Kidney epithelial cell (primary cell): ENCODE results near the gene WDR41. TPM values are rescaled to one million over a fixed set of nuclear protein-coding genes. Genes with fewer than 3 reads are reported as not detected.
"Not testable (repeated sequence)": the region's sequence is repeated elsewhere in the genome, so short reads cannot be mapped to it uniquely, and the experiment has no call there.

ENCODE experiments used
- DNase-seq: peaks from one replicate; pipeline ENCODE4 v3.0.0-alpha.2; 2010; ENCODE audit warnings: low read depth
- H3K27me3 ChIP-seq: 2 replicates; pipeline ENCODE4 v1.6.0; 2011; ENCODE audit warnings: low read length; ENCODE audit not compliant: control insufficient read depth, insufficient read depth
- H3K36me3 ChIP-seq: 2 replicates; pipeline ENCODE4 v1.5.1; 2011; ENCODE audit warnings: low read length; ENCODE audit not compliant: control insufficient read depth, insufficient read depth
- H3K4me3 ChIP-seq: 2 replicates; pipeline ENCODE4 v1.5.1; 2011; ENCODE audit warnings: low read depth, mild to moderate bottlenecking, control low read depth, low read length
- total RNA-seq: library from RNA; depleted of rRNA; stranded (reverse); fragments of >200 nt; gene quantifications from 2 replicates; pipeline ENCODE4 v1.2.3, GENCODE V29; 2015
- TF ChIP-seq, protein P1 (sequence below): IDR thresholded peaks from 2 replicates; pipeline ENCODE4 v1.5.1; 2011; ENCODE audit warnings: mild to moderate bottlenecking, moderate library complexity, low read length, control low read depth, inconsistent platforms; ENCODE audit not compliant: insufficient read depth, poor library complexity, severe bottlenecking

Gene WDR41
- total RNA-seq, 1 donor from 2014 or later = 68.6 TPM

GRCh38 chr5:77389746-77390145 is 102.4 kb downstream of the WDR41 start:
- no peaks in the 10 kb centered on the region for H3K36me3 ChIP-seq
- TF ChIP-seq, protein P1, sequence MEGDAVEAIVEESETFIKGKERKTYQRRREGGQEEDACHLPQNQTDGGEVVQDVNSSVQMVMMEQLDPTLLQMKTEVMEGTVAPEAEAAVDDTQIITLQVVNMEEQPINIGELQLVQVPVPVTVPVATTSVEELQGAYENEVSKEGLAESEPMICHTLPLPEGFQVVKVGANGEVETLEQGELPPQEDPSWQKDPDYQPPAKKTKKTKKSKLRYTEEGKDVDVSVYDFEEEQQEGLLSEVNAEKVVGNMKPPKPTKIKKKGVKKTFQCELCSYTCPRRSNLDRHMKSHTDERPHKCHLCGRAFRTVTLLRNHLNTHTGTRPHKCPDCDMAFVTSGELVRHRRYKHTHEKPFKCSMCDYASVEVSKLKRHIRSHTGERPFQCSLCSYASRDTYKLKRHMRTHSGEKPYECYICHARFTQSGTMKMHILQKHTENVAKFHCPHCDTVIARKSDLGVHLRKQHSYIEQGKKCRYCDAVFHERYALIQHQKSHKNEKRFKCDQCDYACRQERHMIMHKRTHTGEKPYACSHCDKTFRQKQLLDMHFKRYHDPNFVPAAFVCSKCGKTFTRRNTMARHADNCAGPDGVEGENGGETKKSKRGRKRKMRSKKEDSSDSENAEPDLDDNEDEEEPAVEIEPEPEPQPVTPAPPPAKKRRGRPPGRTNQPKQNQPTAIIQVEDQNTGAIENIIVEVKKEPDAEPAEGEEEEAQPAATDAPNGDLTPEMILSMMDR = no peak
- H3K27me3 ChIP-seq = no peaks in the 10 kb centered on the region
- no peak for DNase-seq
- H3K4me3 ChIP-seq = no peak overlapping the region

DNA sequence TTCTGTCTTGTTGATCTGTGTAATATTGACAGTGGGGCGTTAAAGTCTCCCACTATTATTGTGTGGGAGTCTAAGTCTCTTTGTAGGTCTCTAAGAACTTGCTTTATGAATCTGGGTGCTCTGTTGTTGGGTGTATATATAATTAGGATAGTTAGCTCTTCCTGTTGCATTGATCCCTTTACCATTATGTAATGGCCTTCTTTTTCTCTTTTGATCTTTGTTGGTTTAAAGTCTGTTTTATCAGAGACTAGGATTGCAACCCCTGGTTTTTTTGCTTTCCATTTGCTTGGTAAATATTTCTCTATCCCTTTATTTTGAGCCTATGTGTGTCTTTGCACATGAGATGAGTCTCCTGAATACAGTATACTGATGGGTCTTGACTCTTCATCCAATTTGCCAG is 105.8 kb downstream of the WDR41 start:
- H3K4me3 ChIP-seq, H3K27me3 ChIP-seq, H3K36me3 ChIP-seq, DNase-seq: not testable (repeated sequence)

- not testable (repeated sequence) for DNase-seq, H3K36me3 ChIP-seq, H3K27me3 ChIP-seq, H3K4me3 ChIP-seq
Observed at GRCh38 chr5:77383336-77383735, 108.8 kb downstream of the WDR41 start.

Other genes with a start within 250 kb of the WDR41 start
- gene OTP, start 146.4 kb upstream of the WDR41 start, total RNA-seq = not detected in 2 replicates